HG03045 (cell line): ENCODE data around the gene PLEK2.

Experiments
- ATAC-seq: cut with Tn5 transposase; IDR thresholded peaks from one replicate; pipeline ENCODE4 v1.9.1; 2021; ENCODE audit warnings: mild to moderate bottlenecking, moderate library complexity; ENCODE audit not compliant: unreplicated experiment

PLEK2 gene

DNA sequence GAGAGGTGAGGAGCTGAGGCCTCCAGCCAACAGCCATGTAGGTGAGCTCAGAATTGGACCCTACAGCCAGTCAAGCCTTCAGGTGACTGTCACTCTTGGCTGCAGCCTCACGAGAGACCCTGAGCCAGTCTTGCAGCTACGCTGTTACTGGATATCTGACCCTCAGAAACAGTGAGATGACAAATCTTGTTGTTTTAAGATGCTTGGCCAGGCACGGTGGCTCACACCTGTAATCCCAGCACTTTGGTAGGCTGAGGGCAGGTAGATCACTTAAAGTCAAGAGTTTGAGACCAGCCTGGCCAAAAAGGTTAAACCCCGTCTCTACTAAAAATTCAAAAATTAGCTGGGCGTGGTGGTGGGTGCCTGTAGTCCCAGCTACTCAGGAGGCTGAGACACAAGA is 6.2 kb downstream of the PLEK2 start:
- ATAC-seq = no peak

DNA sequence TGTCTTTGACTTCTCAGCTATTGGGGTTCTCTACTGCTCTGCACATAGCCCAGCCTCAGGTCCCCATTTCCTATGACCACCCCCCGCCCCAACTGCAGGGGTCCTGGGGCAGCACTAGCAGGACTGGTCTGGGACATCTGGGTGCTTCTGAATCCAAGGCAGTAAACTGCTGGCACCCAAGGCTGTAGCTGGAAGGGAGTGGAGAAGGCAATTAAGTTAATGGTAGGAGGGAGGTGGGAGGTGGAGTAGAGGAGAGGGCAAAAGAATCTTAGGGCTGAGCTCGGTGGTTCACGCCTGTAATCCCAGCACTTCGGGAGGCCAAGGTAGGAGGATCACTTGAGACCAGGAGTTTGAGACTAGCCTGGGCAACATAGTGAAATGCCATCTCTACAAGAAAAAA is 11.5 kb downstream of the PLEK2 start:
- no peak for ATAC-seq

DNA sequence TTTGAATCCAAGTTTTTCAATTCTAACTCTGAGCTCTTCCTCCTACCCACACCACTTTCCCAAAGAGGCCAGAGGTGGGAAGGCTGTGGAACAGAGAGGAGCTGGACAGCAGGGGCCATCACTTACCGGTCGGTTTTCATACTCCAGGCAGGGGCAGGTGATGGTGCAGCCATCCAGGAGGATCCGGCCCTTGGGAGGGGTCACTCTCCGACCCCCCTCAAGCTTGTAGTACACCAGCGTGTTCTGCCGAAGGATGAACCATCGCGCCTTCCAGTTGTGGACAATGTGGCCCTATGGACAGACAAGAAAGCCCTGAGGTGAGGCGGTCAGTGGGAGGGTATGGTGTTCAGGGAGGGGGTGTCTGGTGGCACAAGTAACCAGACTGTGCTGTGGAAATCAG is 14.4 kb downstream of the PLEK2 start:
- ATAC-seq = no peak

DNA sequence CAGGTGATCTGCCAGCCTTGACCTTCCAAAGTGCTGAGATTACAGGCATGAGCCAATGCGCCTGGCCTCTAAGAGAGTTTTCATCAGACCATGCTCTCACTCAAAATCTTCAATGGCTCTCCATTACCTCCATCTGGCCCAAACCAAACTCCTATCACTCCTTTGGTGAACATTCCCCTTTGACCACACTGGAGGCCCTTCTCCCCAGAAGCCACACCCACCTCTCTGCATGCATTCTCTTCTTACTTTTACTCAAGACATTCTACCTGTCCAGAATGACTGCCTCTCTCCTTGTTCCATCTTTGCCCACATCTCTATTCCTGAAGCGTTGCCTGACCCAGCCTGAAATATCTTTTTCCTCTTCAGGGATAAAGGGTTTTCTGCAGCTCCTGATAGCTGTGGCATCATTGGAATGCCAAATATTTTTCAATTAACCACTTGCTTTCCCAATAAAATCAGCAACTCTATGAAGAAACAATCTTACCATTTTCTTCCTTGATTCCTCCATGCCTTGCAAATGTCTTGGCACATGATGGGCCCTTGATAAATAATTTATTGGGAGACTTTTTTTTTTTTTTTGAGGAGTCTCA is 15.5 kb downstream of the PLEK2 start:
- ATAC-seq = no peak

DNA sequence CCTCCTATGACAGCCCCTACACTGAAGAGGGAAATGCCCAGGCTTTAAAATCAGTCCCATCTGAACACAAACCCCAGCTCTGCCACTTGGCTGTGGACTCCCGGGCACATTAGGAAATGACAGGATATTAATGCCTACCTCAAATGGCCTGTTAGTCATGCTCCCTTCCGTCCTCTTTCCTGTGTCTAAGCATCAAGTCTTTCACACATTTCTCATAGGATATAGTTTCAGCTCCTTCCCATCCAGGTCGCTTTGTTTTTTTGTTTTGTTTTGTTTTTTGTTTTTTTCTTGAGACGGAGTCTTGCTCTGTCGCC is 16.1 kb downstream of the PLEK2 start:
- ATAC-seq = no peak

DNA sequence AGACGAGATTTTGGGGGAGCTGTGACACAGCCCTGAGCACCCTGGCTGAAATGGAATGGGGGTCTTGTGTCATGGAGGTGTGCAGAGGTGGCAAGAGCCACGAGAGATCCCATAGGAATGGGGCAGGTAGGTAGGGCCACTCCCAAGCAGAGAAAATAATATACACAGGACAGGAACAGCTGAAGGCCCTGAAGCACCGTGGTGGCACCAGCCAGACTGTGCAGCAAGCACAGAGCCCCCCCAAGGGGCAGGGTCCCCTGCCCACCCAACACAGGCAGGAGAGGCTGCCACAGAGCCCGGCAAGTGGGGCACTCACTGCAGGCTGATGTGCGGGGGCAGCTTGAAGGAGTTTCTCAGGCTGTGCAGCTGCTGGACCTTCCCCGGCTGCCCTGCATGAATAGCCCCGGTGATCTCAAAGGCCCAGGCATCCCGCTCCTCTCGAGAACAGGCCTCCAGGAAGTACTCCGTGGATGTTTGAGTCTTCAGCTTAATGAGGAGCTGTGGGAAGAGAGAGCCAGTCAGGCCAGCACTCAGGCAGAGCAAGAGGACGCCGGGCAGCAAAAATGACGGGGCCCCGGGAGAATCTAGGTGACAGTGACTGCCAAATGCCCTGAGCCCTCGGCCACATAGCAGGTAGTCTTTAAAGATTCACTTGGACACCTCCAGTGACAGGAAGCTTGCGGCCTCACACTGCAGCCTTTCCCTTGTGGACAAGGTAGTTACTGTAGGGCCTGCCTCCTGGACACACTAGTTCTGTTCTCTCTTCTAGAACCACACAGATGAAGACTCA is 16.7 kb downstream of the PLEK2 start:
- no peak for ATAC-seq

DNA sequence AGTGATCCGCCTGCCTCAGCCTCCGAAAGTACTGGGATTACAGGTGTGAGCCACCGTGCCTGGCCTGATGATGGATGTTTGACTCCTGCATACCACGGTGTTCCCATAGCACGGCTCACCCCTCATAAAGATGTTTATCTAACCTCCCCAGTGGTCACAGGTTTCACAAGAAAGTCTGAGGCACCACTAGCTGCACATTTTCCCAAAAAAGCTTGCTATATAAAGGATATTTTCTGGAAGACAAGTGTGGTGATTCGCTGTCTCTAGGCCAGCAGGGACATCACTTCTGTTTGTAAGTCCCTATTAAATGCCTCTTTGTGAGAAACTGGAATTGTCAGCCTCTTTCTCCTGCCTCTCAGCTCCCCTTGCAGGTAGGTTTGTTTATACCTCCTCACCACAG is 18.3 kb downstream of the PLEK2 start:
- no peak for ATAC-seq

DNA sequence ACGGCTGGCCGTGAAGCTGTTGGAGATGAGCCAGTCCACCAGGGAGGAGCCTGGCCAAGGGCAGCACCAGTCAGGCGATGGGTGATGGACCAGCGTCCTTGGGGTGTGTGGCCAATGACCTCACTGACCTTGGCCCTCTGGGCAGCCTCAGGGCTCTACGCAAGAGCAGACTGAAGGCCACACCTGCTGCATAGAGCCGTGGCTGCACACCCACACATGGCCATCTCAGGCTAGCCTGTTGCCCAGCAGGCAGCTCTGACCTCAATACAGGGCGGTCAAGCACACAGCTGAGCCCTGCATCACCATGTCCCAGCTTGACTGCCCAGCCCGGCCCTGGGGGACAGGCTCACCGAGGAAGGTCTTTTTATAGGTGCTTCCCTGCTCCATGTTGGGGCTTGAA is 19.2 kb downstream of the PLEK2 start:
- ATAC-seq = no peak

DNA sequence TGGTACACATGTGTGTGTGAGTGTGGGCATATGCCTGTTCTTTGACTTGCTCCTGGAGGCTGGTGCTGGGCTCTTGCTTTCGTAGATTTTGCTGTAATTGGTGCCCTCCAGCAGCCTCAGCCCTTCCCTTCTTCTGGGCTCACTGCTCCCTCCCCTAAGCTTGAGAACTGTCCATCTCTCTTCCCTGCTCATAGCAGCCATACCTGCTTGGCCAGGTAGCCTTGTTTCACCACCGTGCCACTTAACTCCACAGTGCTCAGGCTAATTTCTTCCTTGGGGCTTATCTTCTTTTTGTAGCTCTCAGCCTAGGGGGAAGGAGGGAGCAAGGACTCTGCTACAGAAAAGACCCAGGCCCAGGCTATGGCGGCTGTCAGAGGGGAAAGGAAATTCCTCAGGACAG is 19.8 kb downstream of the PLEK2 start:
- ATAC-seq = no peak

DNA sequence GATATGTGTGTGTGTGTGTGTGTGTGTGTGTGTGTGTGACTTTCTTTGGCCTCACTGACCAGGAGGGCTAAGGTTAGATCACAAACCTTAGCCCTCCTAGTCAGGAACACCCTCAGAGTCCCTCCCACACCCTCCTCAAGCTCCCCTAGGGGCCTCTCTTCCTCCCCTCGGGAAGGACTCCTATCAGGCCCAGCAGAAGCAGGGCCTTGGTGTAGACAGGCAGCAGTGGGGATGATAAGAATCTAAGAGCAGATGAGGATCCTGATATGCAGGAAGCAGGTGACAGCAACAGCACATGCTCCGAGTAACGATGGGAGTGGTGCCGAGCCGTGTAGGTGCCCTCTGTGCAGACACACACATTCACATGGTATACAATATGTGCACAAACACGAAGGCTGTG is 20.7 kb downstream of the PLEK2 start:
- ATAC-seq = no peak

DNA sequence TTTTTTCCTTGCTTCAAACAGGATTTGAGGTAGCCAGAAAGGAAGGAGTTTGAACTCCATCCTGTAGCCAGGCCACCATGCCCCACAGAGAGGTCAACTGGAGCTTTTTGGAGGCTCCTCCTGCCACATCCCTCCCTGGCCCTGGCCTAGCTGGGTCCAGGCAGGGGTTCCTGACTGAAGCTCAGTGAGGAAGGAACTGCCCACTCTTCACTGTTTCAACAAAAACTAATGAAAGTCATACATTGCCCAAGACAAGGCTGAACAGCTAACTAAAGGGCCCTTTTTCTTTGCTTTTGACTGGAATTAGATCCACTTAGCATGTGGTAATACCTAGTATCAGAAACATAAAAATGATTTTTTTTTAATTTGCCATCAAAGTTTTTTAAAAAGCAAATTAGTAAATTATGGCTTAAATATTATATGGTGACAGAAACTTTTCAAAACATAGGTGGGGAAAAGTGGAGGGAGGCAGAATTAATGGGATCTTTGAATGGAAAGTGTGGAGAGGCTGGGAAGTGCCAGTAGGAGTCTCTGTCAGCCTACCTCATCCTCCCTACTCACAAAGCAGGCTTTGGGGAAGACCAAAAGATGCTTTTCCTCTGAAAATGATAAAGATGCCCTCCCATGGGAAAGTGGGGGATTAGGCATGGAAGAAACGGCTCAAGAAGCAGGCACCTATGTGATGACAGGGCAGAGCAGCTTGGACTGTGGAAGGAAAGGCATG is 22.0 kb downstream of the PLEK2 start:
- no peak for ATAC-seq

DNA sequence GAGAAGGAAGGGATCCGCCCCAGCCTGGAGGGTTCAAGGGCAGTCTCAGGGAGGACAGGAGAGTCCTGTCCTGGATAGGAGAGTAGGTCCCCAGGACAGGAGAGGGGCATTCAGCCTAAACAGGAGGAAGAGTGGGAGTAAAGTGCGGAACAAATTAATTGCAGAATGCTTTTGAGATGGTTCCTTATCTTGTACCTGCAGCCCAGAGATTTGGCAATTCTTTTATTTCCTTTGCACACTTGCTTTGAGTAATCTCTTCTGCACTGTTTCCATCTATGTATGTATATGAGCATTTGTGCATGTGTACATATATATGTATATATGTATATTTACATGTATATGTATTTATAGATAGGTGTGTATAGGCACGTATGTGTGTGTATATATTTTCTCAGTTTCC is 22.7 kb downstream of the PLEK2 start:
- no peak for ATAC-seq

DNA sequence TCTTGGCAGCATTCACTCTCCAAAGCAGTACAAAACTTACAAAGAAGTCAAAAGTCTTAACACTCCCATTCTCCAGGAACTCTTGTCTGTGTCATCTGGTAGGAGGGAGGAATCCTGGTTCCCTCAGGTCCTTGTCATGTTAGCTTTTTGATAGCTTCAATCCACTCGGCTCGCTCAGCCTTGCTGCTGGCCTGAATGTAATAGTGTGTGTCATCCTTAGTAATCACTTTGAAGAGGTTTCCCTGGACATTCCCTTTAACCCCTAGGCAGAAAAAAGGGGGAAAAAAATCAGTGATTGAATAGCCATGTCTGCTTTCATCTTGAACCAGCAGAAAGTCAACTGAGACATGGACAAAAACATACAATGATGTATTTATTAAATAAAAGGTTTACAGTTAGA is 24.8 kb downstream of the PLEK2 start:
- no peak for ATAC-seq

DNA sequence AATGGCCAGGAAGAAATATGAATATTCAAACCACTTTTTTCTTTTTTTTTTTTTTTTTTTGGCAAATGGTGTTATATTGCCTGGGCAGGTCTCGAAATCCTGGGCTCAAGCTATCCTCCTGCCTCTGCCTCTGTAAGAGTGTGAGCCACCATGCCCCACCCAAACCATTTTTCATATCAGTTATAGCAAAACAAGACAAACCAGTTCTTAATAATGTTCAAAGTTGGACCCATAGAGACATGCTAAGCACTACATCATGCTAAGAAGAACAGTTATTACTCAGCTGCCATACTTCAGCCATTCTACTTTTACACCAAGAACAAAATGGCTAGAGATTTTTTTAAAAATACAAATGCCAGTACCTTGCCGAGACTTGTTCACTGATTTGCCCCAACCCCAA is 26.3 kb downstream of the PLEK2 start:
- no peak for ATAC-seq

DNA sequence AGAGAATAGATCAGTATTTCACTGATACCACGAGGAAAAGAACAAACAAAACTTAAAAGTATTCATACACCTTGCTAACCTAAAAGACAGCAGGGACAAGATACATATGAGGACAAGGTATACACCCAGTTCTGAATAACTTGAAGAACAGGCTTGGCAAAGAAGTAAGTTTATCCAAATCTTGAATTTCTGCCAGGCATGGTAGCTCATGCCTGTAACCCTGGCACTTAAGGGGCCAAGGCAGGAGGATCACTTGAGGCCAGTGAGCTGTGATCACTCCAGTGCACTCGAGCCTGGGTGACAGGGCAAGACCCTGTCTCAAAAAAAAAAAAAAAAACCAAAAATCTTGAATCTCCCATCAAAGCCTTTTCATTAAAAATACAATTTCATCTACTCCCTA is 26.8 kb downstream of the PLEK2 start:
- ATAC-seq = no peak

DNA sequence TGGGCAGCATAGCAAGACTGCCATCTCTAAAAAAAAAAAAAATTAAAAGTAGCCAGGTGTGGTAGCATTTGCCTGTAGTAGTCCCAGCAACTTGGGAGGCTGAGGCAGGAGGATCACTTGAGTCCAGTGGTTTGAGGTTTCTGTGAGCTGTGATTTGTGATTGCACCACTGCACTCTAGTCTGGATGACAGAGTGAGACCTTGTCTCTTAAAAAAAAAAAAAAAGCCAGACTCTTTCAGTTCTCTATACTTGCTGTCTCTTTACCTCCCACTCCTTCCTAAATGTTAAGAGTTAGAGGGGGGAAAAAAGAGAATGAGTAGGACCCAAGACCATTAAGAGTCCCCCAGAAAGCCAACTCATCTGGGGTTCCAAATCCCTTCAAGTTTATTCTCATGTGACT is 34.0 kb downstream of the PLEK2 start:
- ATAC-seq = no peak

DNA sequence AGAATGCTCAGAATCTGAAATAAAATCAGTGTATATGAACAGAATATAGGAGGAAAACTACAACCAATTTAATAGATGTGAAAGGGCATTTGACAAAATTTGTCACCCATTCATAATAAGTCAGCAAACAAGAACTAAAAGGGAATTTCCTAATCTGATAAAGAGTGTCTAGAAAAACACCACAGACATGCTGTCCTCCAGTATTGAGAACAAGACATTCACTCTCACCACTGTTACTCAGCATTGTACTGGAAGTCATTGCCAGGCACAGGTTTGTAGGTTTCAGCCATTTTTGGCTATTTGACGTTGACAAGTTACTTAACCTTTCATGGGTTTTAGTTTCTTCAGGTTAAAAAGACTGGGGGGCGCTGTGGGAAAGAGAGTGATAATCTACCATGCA is 38.6 kb downstream of the PLEK2 start:
- ATAC-seq = no peak

DNA sequence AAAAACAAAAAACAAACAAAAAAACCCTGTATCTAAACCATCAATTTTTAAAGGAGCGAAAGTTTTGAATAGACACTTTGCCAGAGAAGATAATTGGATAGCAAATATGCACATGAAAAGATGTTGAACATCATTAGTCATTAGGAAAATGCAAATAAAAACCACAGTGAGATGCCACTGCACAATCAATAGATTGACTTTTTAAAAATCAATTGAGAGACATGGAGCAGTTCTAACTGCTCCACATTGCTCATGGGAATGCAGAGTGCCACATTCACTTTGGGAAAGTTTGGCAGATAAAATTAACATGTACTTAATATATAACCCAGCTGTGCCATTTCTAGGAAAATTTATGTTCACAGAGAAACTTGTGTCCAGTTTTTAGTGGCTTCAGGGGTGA is 39.1 kb downstream of the PLEK2 start:
- ATAC-seq = no peak

DNA sequence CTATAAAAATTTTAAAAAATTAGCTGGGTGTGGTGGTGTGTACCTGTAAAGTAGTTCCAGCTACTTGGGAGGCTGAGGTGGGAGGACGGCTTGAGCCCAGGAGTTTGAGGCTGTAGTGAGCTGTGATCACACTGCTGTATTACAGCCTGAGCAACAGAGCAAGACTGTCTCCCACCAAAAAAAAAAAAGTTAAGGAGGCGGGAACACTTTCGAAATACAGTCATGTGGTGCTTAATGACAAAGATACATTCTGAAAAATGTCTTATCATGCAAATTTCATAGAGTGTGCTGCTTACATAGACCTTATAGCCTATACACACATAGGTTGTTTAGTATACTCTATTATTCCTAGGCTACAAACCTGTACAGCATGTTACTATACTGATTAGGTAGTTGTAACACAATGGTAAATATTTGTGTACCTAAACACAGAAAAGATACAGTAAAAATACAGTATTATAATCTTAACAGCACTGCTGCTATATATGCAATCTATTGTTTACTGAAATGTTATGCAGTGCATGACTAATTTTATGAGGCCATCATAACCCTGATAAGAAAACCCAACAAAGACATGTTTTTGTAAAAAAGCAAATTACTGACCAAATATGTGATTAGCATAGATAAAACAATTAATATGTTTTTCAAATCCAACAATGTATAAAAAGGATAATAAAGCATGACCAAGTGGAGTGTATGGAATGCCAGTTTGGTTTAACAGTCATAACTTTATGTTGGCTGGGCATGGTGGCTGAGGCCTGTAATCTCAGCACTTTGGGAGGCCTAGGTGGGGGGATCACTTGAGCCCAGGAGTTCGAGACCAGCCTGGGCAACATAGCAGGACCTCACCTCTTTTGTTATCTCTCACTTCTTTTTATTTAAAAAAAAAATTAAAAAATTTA is 40.5 kb downstream of the PLEK2 start:
- no peak for ATAC-seq

DNA sequence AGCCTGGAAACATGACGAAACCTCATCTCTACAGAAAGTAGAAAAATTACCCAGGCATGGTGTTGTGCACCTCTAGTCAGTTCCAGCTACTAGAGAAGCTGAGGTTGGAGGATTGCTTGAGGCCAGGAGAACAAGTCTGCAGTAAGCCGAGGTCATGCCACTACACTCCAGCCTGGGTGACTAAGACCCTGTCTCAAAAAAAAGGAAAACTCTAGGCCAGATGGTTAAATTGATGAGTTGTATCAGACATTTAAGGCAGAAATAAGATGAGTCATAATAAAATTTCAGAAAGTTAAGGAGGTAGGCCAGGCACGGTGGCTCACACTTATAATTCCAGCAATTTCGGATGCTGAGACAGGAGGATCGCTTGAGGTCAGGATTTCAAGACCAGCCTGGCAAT is 41.1 kb downstream of the PLEK2 start:
- ATAC-seq = no peak

DNA sequence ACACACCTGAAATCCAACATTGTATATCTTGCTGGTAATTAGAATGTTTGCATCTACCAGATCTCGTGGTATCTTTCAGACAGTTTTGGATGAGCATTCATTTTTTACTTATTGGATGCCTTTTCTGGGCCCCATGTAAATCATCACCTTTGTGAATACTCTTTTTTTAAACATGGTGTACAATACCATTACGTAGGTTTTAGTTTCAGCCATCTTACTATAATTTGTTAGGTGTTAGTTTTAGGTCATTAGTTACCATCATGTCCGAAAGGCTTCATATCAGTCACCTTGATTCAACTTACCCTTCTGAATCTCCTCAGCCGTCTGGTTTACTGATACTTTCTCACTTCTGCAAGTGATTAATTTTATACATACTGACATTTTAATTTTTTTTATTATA is 46.5 kb downstream of the PLEK2 start:
- ATAC-seq = no peak
